GM12874 (cell line): ENCODE measurements around the gene RNU4-1.

Experiments
- CTCF ChIP-seq: IDR thresholded peaks from 2 replicates; pipeline ENCODE4 v1.5.1; 2011; ENCODE audit warnings: low read depth, mild to moderate bottlenecking, control low read depth, low read length, moderate library complexity; ENCODE audit not compliant: insufficient read depth

The RNU4-1 gene

GRCh38 chr12:120284381-120284780 is 8.7 kb downstream of the RNU4-1 start:
- TF ChIP-seq CTCF = no peak

GRCh38 chr12:120283318-120283717 is 9.7 kb downstream of the RNU4-1 start:
- TF ChIP-seq CTCF = no peak

GRCh38 chr12:120278137-120279069 is 14.6 kb downstream of the RNU4-1 start:
- no peak for TF ChIP-seq CTCF

GRCh38 chr12:120276734-120277133 is 16.3 kb downstream of the RNU4-1 start:
- no peak for TF ChIP-seq CTCF

GRCh38 chr12:120267736-120268135 is 25.3 kb downstream of the RNU4-1 start:
- no peak for TF ChIP-seq CTCF

GRCh38 chr12:120266180-120266870 is 26.7 kb downstream of the RNU4-1 start:
- TF ChIP-seq CTCF = no peak

- peak; percentile 92 for TF ChIP-seq CTCF
These were observed 27.4 kb downstream of the RNU4-1 start, which contains the start of gene PXN for GRCh38 chr12:120265473-120266179. TSS of gene PXN (minus strand) at chr12:120265730. CDS start at chr12:120265629, 101 bp downstream.
